ENCODE data around the gene SDK2. TPM values are rescaled to one million over a fixed set of nuclear protein-coding genes. Genes with fewer than 3 reads are reported as not detected.

Gene SDK2
- total RNA-seq, 4 donors from 2014 or later = 1.4 to 6.8 (median 3.3) TPM

DNA sequence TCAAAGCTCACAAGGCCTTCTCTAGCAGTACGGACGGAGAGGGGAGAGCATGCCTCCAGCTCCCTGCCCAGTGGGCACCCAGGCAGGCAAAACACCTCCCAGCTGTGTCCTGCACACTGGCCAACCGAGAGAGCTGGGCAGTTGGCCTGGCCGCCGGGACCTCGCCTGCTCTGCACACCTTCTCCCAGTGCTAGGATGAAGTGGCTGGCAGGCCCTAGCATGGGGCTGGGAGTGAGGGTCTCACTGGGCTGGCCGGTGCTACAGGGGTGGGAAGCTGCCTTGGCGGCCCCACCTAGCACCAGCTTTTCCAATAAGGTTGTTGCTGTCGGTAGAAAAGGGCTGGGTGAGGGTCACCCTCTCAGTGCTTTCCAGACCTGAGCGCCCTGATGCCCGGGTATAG, 60.2 kb downstream of the SDK2 start:
- WGBS = no CpG with 5 or more reads among the region's 11 CpGs
- no peaks in the 10 kb centered on the region for H3K36me3 ChIP-seq
- no peak overlapping the region for H3K27ac ChIP-seq
- peaks cover 9% of the 10 kb centered on the region for H3K4me1 ChIP-seq
- H3K4me3 ChIP-seq = no peak overlapping the region
- H3K9me3 ChIP-seq = no peaks in the 10 kb centered on the region
- peaks cover 31% of the 10 kb centered on the region for H3K27me3 ChIP-seq
- TF ChIP-seq EP300 (IDR thresholded peaks at IDR 0.05) (no peak), POLR2AphosphoS5 (IDR thresholded peaks at IDR 0.05) (no peak), POLR2A (IDR thresholded peaks at IDR 0.05) (no peak)
- DNase-seq (ENCODE audit: low spot score in 2 of 2) = no peak

DNA sequence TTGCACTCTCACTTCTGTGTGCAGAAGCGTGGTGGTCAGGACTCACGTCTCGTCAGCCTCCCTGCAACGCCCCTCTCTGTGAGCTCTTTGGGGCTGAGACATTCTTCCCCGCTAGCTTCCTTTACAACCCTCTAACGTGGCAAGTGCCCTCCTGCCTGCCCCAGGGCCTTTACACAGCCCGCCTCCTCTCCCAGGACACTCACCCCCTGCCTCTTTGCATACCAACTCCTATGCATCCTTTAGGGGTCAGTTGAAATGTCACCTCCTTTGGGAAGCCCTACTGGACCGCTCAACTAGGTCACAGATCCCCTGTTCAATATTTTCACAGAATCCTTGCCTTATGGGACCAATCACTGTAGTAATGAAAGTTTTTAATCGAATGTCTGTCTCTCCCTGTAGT, 61.4 kb downstream of the SDK2 start:
- Histone ChIP-seq H3K4me3 (no peak overlapping the region), H3K27ac (no peak overlapping the region), H3K9me3 (no peaks in the 10 kb centered on the region), H3K4me1 (peaks cover 3% of the 10 kb centered on the region), H3K27me3 (peaks cover 31% of the 10 kb centered on the region), H3K36me3 (no peaks in the 10 kb centered on the region)
- no peak for DNase-seq (ENCODE audit: low spot score in 2 of 2)
- WGBS = 83% methylated on average over 9 of the region's 9 CpGs
- TF ChIP-seq POLR2AphosphoS5 (IDR thresholded peaks at IDR 0.05) = no peak
- no peak for TF ChIP-seq POLR2A (IDR thresholded peaks at IDR 0.05)
- no peak for TF ChIP-seq EP300 (IDR thresholded peaks at IDR 0.05)
- TF ChIP-seq, protein P1, sequence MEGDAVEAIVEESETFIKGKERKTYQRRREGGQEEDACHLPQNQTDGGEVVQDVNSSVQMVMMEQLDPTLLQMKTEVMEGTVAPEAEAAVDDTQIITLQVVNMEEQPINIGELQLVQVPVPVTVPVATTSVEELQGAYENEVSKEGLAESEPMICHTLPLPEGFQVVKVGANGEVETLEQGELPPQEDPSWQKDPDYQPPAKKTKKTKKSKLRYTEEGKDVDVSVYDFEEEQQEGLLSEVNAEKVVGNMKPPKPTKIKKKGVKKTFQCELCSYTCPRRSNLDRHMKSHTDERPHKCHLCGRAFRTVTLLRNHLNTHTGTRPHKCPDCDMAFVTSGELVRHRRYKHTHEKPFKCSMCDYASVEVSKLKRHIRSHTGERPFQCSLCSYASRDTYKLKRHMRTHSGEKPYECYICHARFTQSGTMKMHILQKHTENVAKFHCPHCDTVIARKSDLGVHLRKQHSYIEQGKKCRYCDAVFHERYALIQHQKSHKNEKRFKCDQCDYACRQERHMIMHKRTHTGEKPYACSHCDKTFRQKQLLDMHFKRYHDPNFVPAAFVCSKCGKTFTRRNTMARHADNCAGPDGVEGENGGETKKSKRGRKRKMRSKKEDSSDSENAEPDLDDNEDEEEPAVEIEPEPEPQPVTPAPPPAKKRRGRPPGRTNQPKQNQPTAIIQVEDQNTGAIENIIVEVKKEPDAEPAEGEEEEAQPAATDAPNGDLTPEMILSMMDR (IDR thresholded peaks at IDR 0.05) = no peak

DNA sequence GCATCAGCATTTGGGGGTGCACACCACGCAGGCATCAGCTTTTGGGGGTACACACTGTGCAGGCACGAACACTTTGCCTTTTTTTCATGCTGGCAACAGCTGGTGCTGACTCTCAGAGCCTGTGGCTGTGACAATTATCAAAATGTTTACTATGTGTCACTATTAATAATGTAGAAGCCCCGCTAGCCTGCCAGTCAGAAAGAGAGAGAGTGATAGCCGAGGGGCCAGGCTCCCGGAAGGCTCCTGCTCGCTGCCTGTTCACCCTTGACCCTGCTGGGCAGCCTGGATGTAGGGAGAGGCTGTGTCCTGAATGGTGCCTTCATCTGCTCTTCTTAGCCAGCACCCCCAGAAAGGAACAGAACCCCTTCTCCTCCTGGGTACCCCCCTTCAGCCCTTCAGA, 61.9 kb downstream of the SDK2 start:
- Histone ChIP-seq H3K4me3 (no peak overlapping the region), H3K27ac (no peak overlapping the region), H3K9me3 (no peaks in the 10 kb centered on the region), H3K27me3 (peaks cover 31% of the 10 kb centered on the region), H3K36me3 (no peaks in the 10 kb centered on the region), H3K4me1 (peaks cover 3% of the 10 kb centered on the region)
- WGBS = 93% methylated on average over 3 of the region's 6 CpGs
- DNase-seq (ENCODE audit: low spot score in 2 of 2) = no peak
- TF ChIP-seq, protein P1 (IDR thresholded peaks at IDR 0.05) = no peak
- TF ChIP-seq POLR2AphosphoS5 (IDR thresholded peaks at IDR 0.05) (no peak), EP300 (IDR thresholded peaks at IDR 0.05) (no peak), POLR2A (IDR thresholded peaks at IDR 0.05) (no peak)

DNA sequence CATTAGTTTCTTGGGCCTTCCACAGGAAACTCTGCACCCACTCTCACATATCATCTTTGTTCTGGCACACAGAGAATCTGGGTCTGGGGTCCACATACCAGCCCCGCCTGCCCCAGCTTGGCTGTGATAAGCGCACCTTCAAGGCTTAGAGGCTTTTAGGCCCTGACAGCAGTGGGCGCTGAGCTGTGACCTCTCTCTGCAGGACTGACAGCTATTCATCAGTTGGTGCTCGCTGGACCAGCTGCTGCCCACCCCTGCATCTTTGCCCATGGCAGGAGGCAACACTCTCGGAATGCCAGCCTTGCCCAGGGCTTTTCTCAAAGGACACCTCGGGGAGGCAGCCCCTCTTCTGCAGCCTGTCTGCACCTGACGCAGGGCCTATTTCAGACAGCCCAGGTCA, 62.9 kb downstream of the SDK2 start:
- Histone ChIP-seq H3K27ac (no peak overlapping the region), H3K9me3 (no peaks in the 10 kb centered on the region), H3K36me3 (no peaks in the 10 kb centered on the region), H3K4me3 (no peak overlapping the region), H3K4me1 (no peaks in the 10 kb centered on the region), H3K27me3 (peaks cover 30% of the 10 kb centered on the region)
- TF ChIP-seq POLR2A (IDR thresholded peaks at IDR 0.05) (no peak), EP300 (IDR thresholded peaks at IDR 0.05) (no peak), POLR2AphosphoS5 (IDR thresholded peaks at IDR 0.05) (no peak)
- TF ChIP-seq, protein P1 (IDR thresholded peaks at IDR 0.05) = no peak
- DNase-seq (ENCODE audit: low spot score in 2 of 2) = no peak
- WGBS = 91% methylated on average over 5 of the region's 7 CpGs

DNA sequence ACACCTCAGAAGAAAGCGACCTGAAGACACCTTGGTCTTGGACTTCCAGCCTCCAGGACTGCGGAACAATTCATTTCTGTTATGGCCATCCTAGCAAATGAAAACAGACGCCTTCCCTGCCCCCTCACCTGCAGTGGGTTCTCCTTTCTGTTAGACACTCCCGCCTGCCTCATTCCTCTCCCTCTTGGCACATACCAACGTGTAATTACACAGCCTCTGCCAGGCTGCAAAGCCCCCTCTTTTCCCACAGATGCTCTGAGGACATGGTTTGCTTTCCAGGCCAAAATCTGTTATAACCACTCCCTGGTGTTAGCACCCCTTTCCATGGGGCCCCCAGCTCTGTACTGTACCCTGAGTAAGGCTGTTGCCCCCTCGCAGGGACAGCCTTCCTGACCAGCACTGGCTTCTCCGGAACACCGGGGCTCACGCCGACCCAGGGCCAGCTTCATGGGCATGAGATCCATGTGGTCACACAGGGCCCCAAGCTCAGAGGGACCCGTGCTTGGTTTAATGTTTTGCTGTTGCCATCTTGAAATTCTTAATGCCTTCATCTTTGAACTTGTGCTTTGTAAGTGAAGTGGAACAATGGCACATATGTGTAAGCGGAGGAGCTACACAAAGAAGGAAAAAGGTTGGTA, 64.1 kb downstream of the SDK2 start:
- H3K27ac ChIP-seq = no peak overlapping the region
- TF ChIP-seq EP300 (IDR thresholded peaks at IDR 0.05) = no peak
- no peak for TF ChIP-seq POLR2A (IDR thresholded peaks at IDR 0.05)
- no peak for TF ChIP-seq POLR2AphosphoS5 (IDR thresholded peaks at IDR 0.05)
- TF ChIP-seq, protein P1 (IDR thresholded peaks at IDR 0.05) = no peak

More for the DNA sequence above, 64.1 kb downstream of the SDK2 start:
- H3K36me3 ChIP-seq = no peaks in the 10 kb centered on the region
- H3K4me3 ChIP-seq = no peak overlapping the region
- peaks cover 31% of the 10 kb centered on the region for H3K27me3 ChIP-seq
- no peaks in the 10 kb centered on the region for H3K9me3 ChIP-seq
- H3K4me1 ChIP-seq = no peaks in the 10 kb centered on the region
- no peak for DNase-seq (ENCODE audit: low spot score in 2 of 2)
- 86% methylated on average over 12 of the region's 12 CpGs for WGBS
